SK-N-SH treated with all-trans-retinoic acid at 6 μM for 48 hours (cell line): Measurements from ENCODE around the gene CYP1B1.

ENCODE experiments used
- ATAC-seq: fragments of 200-7000 bp; cut with Tn5 transposase; 3 replicates; pipeline ENCODE4 v1.9.1; 2020; ENCODE audit warnings: mild to moderate bottlenecking, moderate library complexity
- ARNTL ChIP-seq: fragments of 450-650 bp; formaldehyde crosslinking; IDR thresholded peaks from 2 replicates; pipeline ENCODE4 v1.5.0; 2020; ENCODE audit warnings: low read depth, mild to moderate bottlenecking, moderate library complexity, borderline replicate concordance
- BACH2 ChIP-seq: fragments of 250-450 bp; sonication (Bioruptor Pico); IDR thresholded peaks from 2 replicates; pipeline ENCODE4 v1.9.0; 2021; ENCODE audit warnings: mild to moderate bottlenecking, borderline replicate concordance
- CREB5 ChIP-seq: fragments of 250-450 bp; sonication (Bioruptor Pico); IDR thresholded peaks from 2 replicates; pipeline ENCODE4 v1.5.1; 2020; ENCODE audit warnings: low read depth, mild to moderate bottlenecking, moderate library complexity
- CSRNP3 ChIP-seq: fragments of 250-450 bp; sonication (Bioruptor Pico); IDR thresholded peaks from 2 replicates; pipeline ENCODE4 v1.5.1; 2021; ENCODE audit warnings: mild to moderate bottlenecking, moderate library complexity
- ESRRG ChIP-seq: fragments of 250-450 bp; sonication (Bioruptor Pico); IDR thresholded peaks from 2 replicates; pipeline ENCODE4 v1.6.1; 2021; ENCODE audit warnings: mild to moderate bottlenecking
- GLIS3 ChIP-seq: fragments of 250-450 bp; sonication (Bioruptor Pico); IDR thresholded peaks from 2 replicates; pipeline ENCODE4 v1.5.0; 2020; ENCODE audit warnings: mild to moderate bottlenecking, moderate library complexity
- ISL1 ChIP-seq: fragments of 250-450 bp; sonication (Bioruptor Pico); IDR thresholded peaks from 2 replicates; pipeline ENCODE4 v2.1.2; 2022; ENCODE audit warnings: mild to moderate bottlenecking, moderate library complexity
- OSR1 ChIP-seq: fragments of 250-450 bp; sonication (Bioruptor Pico); IDR thresholded peaks from 2 replicates; pipeline ENCODE4 v1.8.0; 2022; ENCODE audit warnings: moderate library complexity, mild to moderate bottlenecking, inconsistent platforms
- PATZ1 ChIP-seq: fragments of 250-450 bp; sonication (Bioruptor Pico); IDR thresholded peaks from 2 replicates; pipeline ENCODE4 v1.8.0; 2020; ENCODE audit warnings: mild to moderate bottlenecking, moderate library complexity, borderline replicate concordance
- POU6F1 ChIP-seq: fragments of 250-450 bp; sonication (Bioruptor Pico); IDR thresholded peaks from 2 replicates; pipeline ENCODE4 v1.8.0; 2021; ENCODE audit warnings: low read depth, mild to moderate bottlenecking, moderate library complexity, borderline replicate concordance
- PPARA ChIP-seq: fragments of 250-450 bp; sonication (Bioruptor Pico); IDR thresholded peaks from 2 replicates; pipeline ENCODE4 v1.5.0; 2020; ENCODE audit warnings: mild to moderate bottlenecking, borderline replicate concordance
- RARB ChIP-seq: fragments of 250-450 bp; sonication (Bioruptor Pico); IDR thresholded peaks from 2 replicates; pipeline ENCODE4 v1.8.0; 2021; ENCODE audit warnings: mild to moderate bottlenecking, moderate library complexity
- TOX ChIP-seq: fragments of 250-450 bp; sonication (Bioruptor Pico); IDR thresholded peaks from 2 replicates; pipeline ENCODE4 v1.8.0; 2021; ENCODE audit warnings: mild to moderate bottlenecking, moderate library complexity, borderline replicate concordance
- TSHZ2 ChIP-seq: fragments of 250-450 bp; sonication (Bioruptor Pico); IDR thresholded peaks from 2 replicates; pipeline ENCODE4 v1.5.0; 2020; ENCODE audit warnings: mild to moderate bottlenecking, moderate library complexity
- ZC3H10 ChIP-seq: fragments of 250-450 bp; sonication (Bioruptor Pico); IDR thresholded peaks from 2 replicates; pipeline ENCODE4 v1.5.1; 2021; ENCODE audit warnings: mild to moderate bottlenecking, moderate library complexity
- ZFP30 ChIP-seq: fragments of 450-650 bp; formaldehyde crosslinking; IDR thresholded peaks from 2 replicates; pipeline ENCODE4 v1.5.0; 2022; ENCODE audit warnings: mild to moderate bottlenecking, moderate library complexity
- ZNF565 ChIP-seq: fragments of 450-650 bp; formaldehyde crosslinking; conservative IDR thresholded peaks from 2 replicates; pipeline ENCODE4 v1.5.0; 2020; ENCODE audit warnings: low read depth, mild to moderate bottlenecking, moderate library complexity

The CYP1B1 gene

GRCh38 chr2:38092196-38092902 is 16.4 kb upstream of the CYP1B1 start:
- ATAC-seq: peak; percentile 22; the same call in 2 of the 3 replicates

GRCh38 chr2:38091760-38092159 is 15.8 kb upstream of the CYP1B1 start:
- ATAC-seq: no peak
- TF ChIP-seq BACH2 (CRISPR knock-in tag): no peak
- TF ChIP-seq RARB: no peak
- TF ChIP-seq CSRNP3 (CRISPR knock-in tag): no peak
- TF ChIP-seq ISL1 (CRISPR knock-in tag): no peak
- TF ChIP-seq ZFP30 (CRISPR knock-in tag): no peak
- TF ChIP-seq GLIS3 (CRISPR knock-in tag): no peak
- no peak for TF ChIP-seq ZNF565 (CRISPR knock-in tag)
- no peak for TF ChIP-seq CREB5
- no peak for TF ChIP-seq PATZ1
- TF ChIP-seq OSR1 (CRISPR knock-in tag): no peak
- TF ChIP-seq, all 23 proteins: peak for 0

More at GRCh38 chr2:38092196-38092902, 16.4 kb upstream of the CYP1B1 start:
- TF ChIP-seq ESRRG (CRISPR knock-in tag) (no peak), RARB (no peak), CREB5 (no peak), ARNTL (CRISPR knock-in tag) (no peak), PPARA (CRISPR knock-in tag) (no peak), POU6F1 (CRISPR knock-in tag) (no peak), ZFP30 (CRISPR knock-in tag) (no peak), TSHZ2 (CRISPR knock-in tag) (no peak), PATZ1 (no peak), TOX (CRISPR knock-in tag) (no peak), OSR1 (CRISPR knock-in tag) (no peak), ZNF565 (CRISPR knock-in tag) (no peak), ZC3H10 (no peak), GLIS3 (CRISPR knock-in tag) (no peak)
- TF ChIP-seq, all 23 proteins: peak for 0
